ENCODE data around the gene GPR141.

GPR141 gene

DNA sequence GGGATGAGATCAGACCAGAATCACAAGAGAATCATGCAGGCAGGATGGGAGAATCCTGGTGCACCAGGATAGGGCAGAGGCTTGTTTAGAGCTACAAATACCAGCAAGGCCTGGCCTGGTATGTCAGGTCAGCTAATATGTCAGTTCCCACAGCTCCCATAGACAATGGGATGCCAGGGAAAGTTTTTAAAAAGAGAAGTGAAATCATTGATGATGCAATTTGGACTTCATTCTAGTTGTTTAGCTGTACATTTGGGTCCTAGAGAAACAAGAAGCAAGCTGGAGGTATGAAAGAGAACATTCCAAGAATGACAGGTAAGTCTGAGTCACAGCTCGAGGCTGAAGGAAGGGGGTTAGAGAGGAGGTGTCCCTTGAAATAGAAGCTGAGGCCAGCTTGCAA, 45.2 kb downstream of the GPR141 start:
- no peak for DNase-seq
- ChIA-PET CTCF (interaction anchor here (1.2 to 2.5 kb wide), 3 partner anchors 9 to 103 kb away, joined by 3 to 8 read pairs (median 6); no protein-coding TSS in a partner anchor), POLR2A (no interaction called here)
- H3K36me3 ChIP-seq (ENCODE audit: control insufficient read depth in 4 of 4, insufficient read depth in 4 of 4, low read length in 3 of 4), result no peaks in the 10 kb centered on the region
- H3K9me3 ChIP-seq (ENCODE audit: control extremely low read depth in 1 of 5, control insufficient read depth in 4 of 5, insufficient read depth in 2 of 5, low read depth in 1 of 5, low read length in 4 of 5), result no peaks in the 10 kb centered on the region
- peaks cover 3 to 14% (median 10%) of the 10 kb centered on the region in 4 experiments for H3K4me1 ChIP-seq (ENCODE audit: control extremely low read depth in 1 of 4, control insufficient read depth in 4 of 4, insufficient read depth in 4 of 4, low read length in 3 of 4)
- H3K27ac ChIP-seq (ENCODE audit: insufficient read depth in 1 of 2, low read depth in 1 of 2, low read length in 2 of 2, poor library complexity in 1 of 2, severe bottlenecking in 2 of 2), result no peak overlapping the region
- H3K27me3 ChIP-seq (replicated peaks in 2 of 5; ENCODE audit: control insufficient read depth in 4 of 5, insufficient read depth in 5 of 5, low read length in 4 of 5), result no peaks in the 10 kb centered on the region
- WGBS (ENCODE audit: insufficient coverage), result 33% methylated on average over 1 of the region's 1 CpG
- no peak overlapping the region for H3K4me3 ChIP-seq (ENCODE audit: control insufficient read depth in 1 of 7, extremely low read depth in 1 of 7, insufficient read depth in 4 of 7, low read depth in 2 of 7, low read length in 6 of 7)

DNA sequence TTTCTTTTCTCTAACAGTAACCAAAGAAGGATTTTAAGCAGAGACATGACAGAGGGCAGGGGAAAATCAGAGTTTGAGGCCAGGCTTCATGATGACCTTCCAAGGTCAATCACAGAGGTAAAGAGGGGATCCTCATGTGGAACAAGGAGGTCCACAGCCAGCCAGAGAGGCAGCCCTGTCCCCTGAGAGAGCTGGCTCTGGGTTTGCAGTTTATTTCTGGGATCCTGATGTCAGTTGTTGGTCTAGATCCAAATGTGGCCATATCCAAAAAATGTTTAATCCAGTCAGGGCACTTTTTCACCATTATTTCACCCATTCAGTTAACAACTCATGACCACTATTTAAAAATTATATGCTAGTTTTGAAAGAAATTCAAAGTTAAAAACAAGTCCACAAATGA, 45.6 kb downstream of the GPR141 start:
- Histone ChIP-seq H3K4me1 (ENCODE audit: control extremely low read depth in 1 of 4, control insufficient read depth in 4 of 4, insufficient read depth in 4 of 4, low read length in 3 of 4) (peaks cover 2 to 14% (median 10%) of the 10 kb centered on the region in 4 experiments), H3K36me3 (ENCODE audit: control insufficient read depth in 4 of 4, insufficient read depth in 4 of 4, low read length in 3 of 4) (no peaks in the 10 kb centered on the region), H3K9me3 (ENCODE audit: control extremely low read depth in 1 of 5, control insufficient read depth in 4 of 5, insufficient read depth in 2 of 5, low read depth in 1 of 5, low read length in 4 of 5) (no peaks in the 10 kb centered on the region), H3K27me3 (replicated peaks in 2 of 5; ENCODE audit: control insufficient read depth in 4 of 5, insufficient read depth in 5 of 5, low read length in 4 of 5) (no peaks in the 10 kb centered on the region), H3K4me3 (ENCODE audit: control insufficient read depth in 1 of 7, extremely low read depth in 1 of 7, insufficient read depth in 4 of 7, low read depth in 2 of 7, low read length in 6 of 7) (no peak overlapping the region), H3K27ac (ENCODE audit: insufficient read depth in 1 of 2, low read depth in 1 of 2, low read length in 2 of 2, poor library complexity in 1 of 2, severe bottlenecking in 2 of 2) (no peak overlapping the region)
- DNase-seq, result no peak
- CTCF ChIA-PET, result interaction anchor here (1.2 to 2.5 kb wide), 3 partner anchors 9 to 103 kb away, joined by 3 to 8 read pairs (median 6); no protein-coding TSS in a partner anchor
- POLR2A ChIA-PET, result interaction anchor here (1.1 kb wide), 1 partner anchor 280 kb away, joined by 3 read pairs; no protein-coding TSS in a partner anchor

DNA sequence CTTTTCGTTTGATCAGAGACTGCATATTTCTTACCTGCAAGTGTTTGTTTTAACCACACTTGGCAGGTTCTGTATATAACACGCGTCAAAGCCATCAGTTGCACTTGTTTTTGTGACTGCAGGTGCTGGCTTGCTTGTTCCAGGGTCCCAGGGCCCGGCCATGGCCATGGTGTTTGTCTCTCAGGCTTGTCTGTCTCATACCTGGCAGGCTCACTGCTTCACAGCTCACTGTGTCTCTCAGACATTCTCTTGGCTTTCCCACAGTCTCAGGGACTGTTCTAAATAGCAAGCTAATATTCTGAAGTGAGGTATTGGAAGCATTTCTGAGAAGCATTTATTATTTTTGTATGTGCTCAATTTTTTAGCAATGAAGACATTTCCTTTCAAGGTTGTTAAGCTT, 46.9 kb downstream of the GPR141 start:
- no peak overlapping the region for H3K4me3 ChIP-seq (ENCODE audit: control insufficient read depth in 1 of 7, extremely low read depth in 1 of 7, insufficient read depth in 4 of 7, low read depth in 2 of 7, low read length in 6 of 7)
- ChIA-PET POLR2A (no interaction called here), CTCF (interaction anchor here (0.5 to 2.5 kb wide), 10 partner anchors 10 to 187 kb away, joined by 3 to 8 read pairs (median 4); no protein-coding TSS in a partner anchor)
- H3K4me1 ChIP-seq (ENCODE audit: control extremely low read depth in 1 of 4, control insufficient read depth in 4 of 4, insufficient read depth in 4 of 4, low read length in 3 of 4), result peaks cover 2 to 9% (median 8%) of the 10 kb centered on the region in 4 experiments
- H3K9me3 ChIP-seq (ENCODE audit: control extremely low read depth in 1 of 5, control insufficient read depth in 4 of 5, insufficient read depth in 2 of 5, low read depth in 1 of 5, low read length in 4 of 5), result no peaks in the 10 kb centered on the region
- H3K27me3 ChIP-seq (replicated peaks in 2 of 5; ENCODE audit: control insufficient read depth in 4 of 5, insufficient read depth in 5 of 5, low read length in 4 of 5), result no peaks in the 10 kb centered on the region
- no peak for DNase-seq
- no peak overlapping the region for H3K27ac ChIP-seq (ENCODE audit: insufficient read depth in 1 of 2, low read depth in 1 of 2, low read length in 2 of 2, poor library complexity in 1 of 2, severe bottlenecking in 2 of 2)
- 82% methylated on average over 4 of the region's 4 CpGs for whole genome bisulfite sequencing (ENCODE audit: insufficient coverage)
- no peaks in the 10 kb centered on the region for H3K36me3 ChIP-seq (ENCODE audit: control insufficient read depth in 4 of 4, insufficient read depth in 4 of 4, low read length in 3 of 4)

DNA sequence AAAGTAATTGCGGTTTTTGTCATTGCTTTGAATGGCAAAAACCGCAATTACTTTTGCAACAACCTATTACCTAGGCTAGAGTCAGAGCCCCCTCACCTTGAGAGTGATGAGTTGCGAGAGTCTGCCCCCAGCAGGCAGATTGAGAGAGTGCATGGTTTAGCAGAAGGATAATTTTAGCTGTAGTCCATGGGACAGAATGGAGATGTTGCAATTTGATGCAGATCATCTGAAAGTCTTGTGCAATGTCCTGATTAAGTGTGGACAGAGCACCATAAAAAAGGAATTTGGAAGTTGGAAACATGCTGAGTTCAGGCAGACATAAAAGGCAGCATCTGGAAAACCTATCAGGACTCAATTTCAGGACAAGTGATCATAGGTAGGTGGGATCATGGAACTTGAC, 48.7 kb downstream of the GPR141 start:
- H3K27me3 ChIP-seq (replicated peaks in 2 of 5; ENCODE audit: control insufficient read depth in 4 of 5, insufficient read depth in 5 of 5, low read length in 4 of 5), result no peaks in the 10 kb centered on the region
- CTCF ChIA-PET, result interaction anchor here (0.6 to 1.9 kb wide), 19 partner anchors 10 to 291 kb away, joined by 3 to 7 read pairs (median 4); no protein-coding TSS in a partner anchor
- DNase-seq, result peak; percentile 59 to 86 (median 84)
- peaks cover 0 to 4% (median 0%) of the 10 kb centered on the region in 4 experiments for H3K36me3 ChIP-seq (ENCODE audit: control insufficient read depth in 4 of 4, insufficient read depth in 4 of 4, low read length in 3 of 4)
- no peaks in the 10 kb centered on the region for H3K9me3 ChIP-seq (ENCODE audit: control extremely low read depth in 1 of 5, control insufficient read depth in 4 of 5, insufficient read depth in 2 of 5, low read depth in 1 of 5, low read length in 4 of 5)
- peak overlapping the region in 2 of 7 experiments; percentile 23 to 43 for H3K4me3 ChIP-seq (ENCODE audit: control insufficient read depth in 1 of 7, extremely low read depth in 1 of 7, insufficient read depth in 4 of 7, low read depth in 2 of 7, low read length in 6 of 7)
- no peak overlapping the region for H3K27ac ChIP-seq (ENCODE audit: insufficient read depth in 1 of 2, low read depth in 1 of 2, low read length in 2 of 2, poor library complexity in 1 of 2, severe bottlenecking in 2 of 2)
- POLR2A ChIA-PET, result no interaction called here
- H3K4me1 ChIP-seq (ENCODE audit: control extremely low read depth in 1 of 4, control insufficient read depth in 4 of 4, insufficient read depth in 4 of 4, low read length in 3 of 4), result peaks cover 2 to 7% (median 4%) of the 10 kb centered on the region in 4 experiments
- WGBS (ENCODE audit: insufficient coverage), result 0% methylated on average over 1 of the region's 3 CpGs

DNA sequence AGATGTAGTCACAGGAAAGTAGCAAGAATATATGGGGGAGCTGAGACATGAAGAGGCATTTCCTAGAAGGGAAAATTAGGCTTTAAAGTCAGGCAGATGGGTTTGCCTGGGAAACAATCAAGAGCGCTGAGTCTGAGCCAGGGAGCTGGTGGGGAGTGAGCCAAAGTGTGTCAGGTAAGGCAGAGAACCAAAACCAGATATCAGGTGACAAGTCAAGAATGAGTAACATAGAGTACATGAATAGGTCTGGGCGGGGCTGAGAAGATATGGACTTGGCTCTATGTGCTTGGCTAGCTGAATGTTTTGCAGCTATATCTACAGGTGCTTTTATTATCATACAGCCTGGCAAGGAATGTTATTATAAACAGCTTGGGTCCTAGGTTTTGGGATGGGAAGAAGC, 49.3 kb downstream of the GPR141 start:
- Histone ChIP-seq H3K9me3 (ENCODE audit: control extremely low read depth in 1 of 5, control insufficient read depth in 4 of 5, insufficient read depth in 2 of 5, low read depth in 1 of 5, low read length in 4 of 5) (no peaks in the 10 kb centered on the region), H3K27ac (ENCODE audit: insufficient read depth in 1 of 2, low read depth in 1 of 2, low read length in 2 of 2, poor library complexity in 1 of 2, severe bottlenecking in 2 of 2) (no peak overlapping the region), H3K4me1 (ENCODE audit: control extremely low read depth in 1 of 4, control insufficient read depth in 4 of 4, insufficient read depth in 4 of 4, low read length in 3 of 4) (peaks cover 2 to 7% (median 4%) of the 10 kb centered on the region in 4 experiments), H3K4me3 (ENCODE audit: control insufficient read depth in 1 of 7, extremely low read depth in 1 of 7, insufficient read depth in 4 of 7, low read depth in 2 of 7, low read length in 6 of 7) (no peak overlapping the region), H3K36me3 (ENCODE audit: control insufficient read depth in 4 of 4, insufficient read depth in 4 of 4, low read length in 3 of 4) (peaks cover 0 to 4% (median 0%) of the 10 kb centered on the region in 4 experiments), H3K27me3 (replicated peaks in 2 of 5; ENCODE audit: control insufficient read depth in 4 of 5, insufficient read depth in 5 of 5, low read length in 4 of 5) (no peaks in the 10 kb centered on the region)
- ChIA-PET POLR2A (no interaction called here), CTCF (interaction anchor here (0.6 to 1.9 kb wide), 22 partner anchors 10 to 292 kb away, joined by 3 to 7 read pairs (median 4); no protein-coding TSS in a partner anchor)
- WGBS (ENCODE audit: insufficient coverage), result 90% methylated on average over 2 of the region's 2 CpGs
- no peak for DNase-seq

DNA sequence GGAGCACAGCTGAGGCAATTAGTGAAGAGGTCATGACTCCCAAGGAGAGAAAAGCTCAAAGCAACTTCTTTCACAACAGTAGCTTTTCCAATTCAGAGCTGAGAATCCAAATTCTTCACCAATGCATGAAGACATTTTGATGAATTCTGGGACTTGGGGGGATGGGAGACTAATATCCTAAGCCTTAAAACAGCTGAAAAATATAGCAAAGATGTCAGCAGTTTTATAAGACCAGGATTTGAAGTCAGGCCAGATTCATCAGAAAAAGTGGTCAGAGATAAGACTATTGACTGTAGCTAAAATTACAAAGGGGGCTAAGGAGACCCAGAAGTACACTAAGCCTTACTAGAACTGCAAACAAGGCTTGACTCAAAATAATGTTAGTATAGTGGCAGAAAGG, 51.6 kb downstream of the GPR141 start:
- Histone ChIP-seq H3K36me3 (ENCODE audit: control insufficient read depth in 4 of 4, insufficient read depth in 4 of 4, low read length in 3 of 4) (peaks cover 0 to 5% (median under 1%) of the 10 kb centered on the region in 4 experiments), H3K27me3 (replicated peaks in 2 of 5; ENCODE audit: control insufficient read depth in 4 of 5, insufficient read depth in 5 of 5, low read length in 4 of 5) (no peaks in the 10 kb centered on the region), H3K4me1 (ENCODE audit: control extremely low read depth in 1 of 4, control insufficient read depth in 4 of 4, insufficient read depth in 4 of 4, low read length in 3 of 4) (peaks cover 0 to 6% (median 3%) of the 10 kb centered on the region in 4 experiments), H3K4me3 (ENCODE audit: control insufficient read depth in 1 of 7, extremely low read depth in 1 of 7, insufficient read depth in 4 of 7, low read depth in 2 of 7, low read length in 6 of 7) (no peak overlapping the region), H3K9me3 (ENCODE audit: control extremely low read depth in 1 of 5, control insufficient read depth in 4 of 5, insufficient read depth in 2 of 5, low read depth in 1 of 5, low read length in 4 of 5) (no peaks in the 10 kb centered on the region), H3K27ac (ENCODE audit: insufficient read depth in 1 of 2, low read depth in 1 of 2, low read length in 2 of 2, poor library complexity in 1 of 2, severe bottlenecking in 2 of 2) (no peak overlapping the region)
- ChIA-PET CTCF (interaction anchor here (1.0 to 1.2 kb wide), 2 partner anchors 10 to 100 kb away, joined by 3 to 4 read pairs; no protein-coding TSS in a partner anchor), POLR2A (no interaction called here)
- no peak for DNase-seq

DNA sequence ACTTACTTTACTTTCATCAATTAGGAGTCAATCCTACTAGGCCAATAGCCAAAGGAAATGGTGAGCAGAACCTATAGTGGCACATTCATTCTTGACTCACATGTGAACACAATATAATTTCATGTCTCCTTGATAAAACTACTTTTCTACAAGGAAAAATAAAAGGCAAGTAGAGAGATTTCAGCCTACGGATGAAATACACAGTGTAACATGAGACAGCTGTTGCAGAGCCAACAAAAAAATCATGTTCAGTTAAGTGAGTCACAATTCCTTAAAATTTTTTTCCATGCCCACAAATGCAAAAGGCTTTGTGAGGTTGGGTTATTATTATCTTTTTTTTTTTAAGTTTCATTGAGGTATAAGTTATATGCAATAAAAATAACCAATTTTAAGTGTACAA, 54.8 kb downstream of the GPR141 start:
- ChIA-PET CTCF (no interaction called here), POLR2A (no interaction called here)
- no peak overlapping the region for H3K27ac ChIP-seq (ENCODE audit: insufficient read depth in 1 of 2, low read depth in 1 of 2, low read length in 2 of 2, poor library complexity in 1 of 2, severe bottlenecking in 2 of 2)
- H3K4me1 ChIP-seq (ENCODE audit: control extremely low read depth in 1 of 4, control insufficient read depth in 4 of 4, insufficient read depth in 4 of 4, low read length in 3 of 4), result no peaks in the 10 kb centered on the region
- H3K27me3 ChIP-seq (replicated peaks in 2 of 5; ENCODE audit: control insufficient read depth in 4 of 5, insufficient read depth in 5 of 5, low read length in 4 of 5), result no peaks in the 10 kb centered on the region
- H3K4me3 ChIP-seq (ENCODE audit: control insufficient read depth in 1 of 7, extremely low read depth in 1 of 7, insufficient read depth in 4 of 7, low read depth in 2 of 7, low read length in 6 of 7), result no peak overlapping the region
- H3K9me3 ChIP-seq (ENCODE audit: control extremely low read depth in 1 of 5, control insufficient read depth in 4 of 5, insufficient read depth in 2 of 5, low read depth in 1 of 5, low read length in 4 of 5), result peaks cover 0 to 2% (median 0%) of the 10 kb centered on the region in 5 experiments
- no peak for DNase-seq
- H3K36me3 ChIP-seq (ENCODE audit: control insufficient read depth in 4 of 4, insufficient read depth in 4 of 4, low read length in 3 of 4), result peaks cover 0 to 12% (median 6%) of the 10 kb centered on the region in 4 experiments
- 100% methylated on average over 1 of the region's 1 CpG for WGBS (ENCODE audit: insufficient coverage)
